GM18861 (cell line): ENCODE results near the gene CENATAC.
"Not testable (repeated sequence)": the region's sequence is repeated elsewhere in the genome, so short reads cannot be mapped to it uniquely, and the experiment has no call there.

Experiments used
- ATAC-seq: cut with Tn5 transposase; IDR thresholded peaks from one replicate; pipeline ENCODE4 v1.9.1; 2021; ENCODE audit not compliant: unreplicated experiment

The CENATAC gene

GRCh38 chr11:119025978-119026766, 28.2 kb downstream of the CENATAC start:
- ATAC-seq: no peak

- no peak for ATAC-seq
Measured at GRCh38 chr11:119026970-119027369, 29.0 kb downstream of the CENATAC start.

- no peak for ATAC-seq
Measured at GRCh38 chr11:119027561-119028345, 29.8 kb downstream of the CENATAC start.

DNA sequence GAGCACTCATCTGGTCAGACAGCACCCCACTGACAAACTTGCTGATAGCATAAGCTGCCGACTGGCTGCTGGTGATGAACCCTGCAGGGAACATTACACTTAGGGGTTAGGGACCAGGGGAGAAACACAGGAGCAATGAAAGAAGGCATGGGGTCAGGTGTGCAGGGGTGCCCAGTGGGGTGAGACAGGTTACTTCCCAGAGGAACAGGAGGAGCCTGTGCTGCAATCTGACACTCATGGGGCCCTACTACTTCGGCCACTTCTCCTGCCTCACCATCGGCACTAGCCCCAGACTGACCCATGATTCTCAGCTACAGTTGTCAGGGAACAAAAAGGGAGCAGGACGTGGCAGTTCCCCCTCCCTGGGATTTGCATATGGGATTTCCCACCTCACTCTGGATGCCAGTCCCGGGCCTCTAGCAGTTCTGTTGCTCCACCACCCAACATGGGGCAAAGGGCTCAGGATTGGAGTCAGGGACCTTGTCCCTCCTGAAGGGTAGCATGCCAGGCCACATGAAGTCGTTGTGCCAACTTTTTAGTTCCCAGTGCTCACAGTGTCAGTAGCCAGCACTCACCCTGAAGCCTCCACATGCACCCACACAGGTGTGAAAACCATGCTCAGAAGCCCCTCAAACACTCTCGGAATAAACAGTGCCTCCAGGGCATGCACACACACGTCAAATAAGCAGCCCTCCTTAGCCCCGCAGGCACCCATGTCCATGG, 30.6 kb downstream of the CENATAC start:
- no peak for ATAC-seq

- no peak for ATAC-seq
Measured at GRCh38 chr11:119029069-119029339, 31.1 kb downstream of the CENATAC start.

GRCh38 chr11:119029340-119030028, 31.5 kb downstream of the CENATAC start:
- peak; percentile 11 for ATAC-seq

DNA sequence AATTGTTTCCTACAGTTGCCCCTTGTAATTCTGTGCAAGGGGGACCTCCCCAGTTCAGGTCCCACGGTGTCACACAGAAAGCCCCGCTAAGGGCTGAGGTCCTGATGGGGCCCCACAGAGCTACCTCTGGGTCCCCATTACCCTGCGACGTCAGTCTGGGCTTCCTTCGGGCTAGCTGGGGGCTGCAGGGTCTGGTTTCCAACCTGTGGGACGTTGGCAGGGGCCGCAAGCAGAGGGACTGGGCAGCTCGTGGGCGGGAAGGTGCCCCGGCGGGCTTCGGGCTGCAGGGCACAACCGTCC, 32.0 kb downstream of the CENATAC start:
- peak; percentile 12 for ATAC-seq

- ATAC-seq: peak; percentile 88
Measured at GRCh38 chr11:119030329-119031047, 32.5 kb downstream of the CENATAC start, which contains the start of gene SLC37A4. Gene SLC37A4 (minus strand): TSS chr11:119030877.

- ATAC-seq: no peak
Measured at GRCh38 chr11:119031912-119032280, 34.0 kb downstream of the CENATAC start.

DNA sequence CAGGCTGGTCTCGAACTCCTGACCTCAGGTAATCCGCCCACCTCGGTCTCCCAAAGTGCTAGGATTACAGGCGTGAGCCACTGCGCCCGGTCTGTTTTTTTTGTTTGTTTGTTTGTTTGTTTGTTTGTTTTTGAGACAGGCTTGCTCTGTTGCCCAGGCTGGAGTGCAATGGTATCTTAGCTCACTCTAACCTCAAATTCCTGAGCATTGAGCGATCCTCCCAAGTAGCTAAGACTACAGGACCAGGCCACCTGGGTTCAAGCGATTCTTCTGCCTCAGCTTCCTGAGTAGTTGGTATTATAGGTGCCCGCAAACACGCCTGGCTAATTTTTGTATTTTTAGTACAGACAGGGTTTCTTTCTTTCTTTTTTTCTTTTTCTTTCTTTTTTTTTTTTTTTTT, 35.5 kb downstream of the CENATAC start:
- not testable (repeated sequence) for ATAC-seq

GRCh38 chr11:119034813-119035212, 36.9 kb downstream of the CENATAC start:
- ATAC-seq: no peak

- no peak for ATAC-seq
Measured at GRCh38 chr11:119038884-119039283, 40.9 kb downstream of the CENATAC start.

GRCh38 chr11:119039471-119039870, 41.5 kb downstream of the CENATAC start:
- ATAC-seq: not testable (repeated sequence)

DNA sequence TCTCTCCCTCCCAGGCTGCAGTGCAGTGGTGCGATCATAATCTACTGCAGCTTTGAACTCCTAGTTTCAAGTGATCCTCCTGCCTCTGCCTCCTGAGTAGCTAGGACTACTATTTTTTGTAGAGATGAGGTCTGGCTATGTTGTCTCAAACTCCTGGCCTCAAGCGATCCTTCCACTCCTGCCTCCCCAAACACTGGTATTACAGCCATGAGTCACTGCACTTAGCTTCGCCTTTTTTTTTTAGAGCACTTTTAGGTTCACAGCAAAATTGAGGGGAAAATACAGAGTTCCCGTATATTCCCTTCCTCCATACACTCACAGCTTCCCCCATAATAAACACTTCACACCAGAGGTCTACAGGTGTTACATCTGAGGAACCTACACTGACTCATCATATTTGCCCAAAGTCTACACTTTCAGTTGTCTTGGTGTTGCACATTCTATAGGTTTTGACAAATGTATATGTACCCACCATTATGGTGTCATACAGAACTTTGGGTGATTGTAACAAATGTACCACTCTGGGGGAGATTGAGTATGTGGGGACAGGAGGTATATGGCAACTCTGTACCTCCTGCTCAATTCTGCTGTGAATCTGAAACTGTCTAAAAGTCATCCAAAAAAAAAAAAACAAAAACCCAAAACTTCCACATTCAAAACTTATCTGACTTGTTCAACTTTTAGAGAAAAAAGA, 44.0 kb downstream of the CENATAC start:
- ATAC-seq: no peak

DNA sequence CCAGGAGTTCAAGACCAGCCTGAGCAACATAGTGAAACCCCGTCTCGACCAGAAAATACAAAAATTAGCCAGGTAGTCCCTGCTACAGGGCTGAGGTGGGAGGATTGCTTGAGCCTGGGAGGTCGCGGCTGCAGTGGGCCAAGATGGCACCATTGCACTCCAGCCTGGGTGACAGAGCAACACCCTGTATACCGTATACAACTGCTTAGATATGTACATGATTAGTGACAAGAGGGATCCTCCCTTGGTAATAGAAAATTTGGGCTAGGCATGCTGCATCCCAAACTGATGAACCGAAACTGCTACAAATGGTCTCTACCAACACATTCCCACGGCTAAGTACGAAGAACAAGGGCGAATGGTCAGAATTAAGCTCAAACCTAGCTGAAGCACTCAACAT, 45.0 kb downstream of the CENATAC start:
- no peak for ATAC-seq

GRCh38 chr11:119044708-119045107, 46.8 kb downstream of the CENATAC start:
- no peak for ATAC-seq

DNA sequence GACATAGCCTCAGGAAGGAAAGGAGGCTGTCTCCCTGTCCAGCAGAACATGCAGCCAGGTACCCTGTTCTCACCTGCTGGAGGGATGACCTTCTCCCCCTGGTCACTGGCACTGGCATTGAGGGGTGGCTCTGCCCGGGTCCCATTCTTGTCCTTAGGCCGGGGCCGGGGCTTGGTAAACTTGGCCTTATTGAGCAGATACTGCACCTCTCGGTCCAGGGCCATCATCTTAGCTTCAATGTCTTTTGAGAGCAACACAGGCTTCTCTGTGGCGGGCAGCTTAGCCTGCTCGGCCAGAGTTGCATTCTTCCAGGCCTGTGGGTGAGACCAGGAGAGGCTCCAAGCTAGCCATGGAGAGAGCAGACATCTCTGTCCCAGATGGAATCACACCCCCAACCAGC, 48.6 kb downstream of the CENATAC start:
- ATAC-seq: no peak

GRCh38 chr11:119047205-119047604, 49.3 kb downstream of the CENATAC start:
- no peak for ATAC-seq

- ATAC-seq: no peak
Measured at GRCh38 chr11:119048644-119049043, 50.7 kb downstream of the CENATAC start.

DNA sequence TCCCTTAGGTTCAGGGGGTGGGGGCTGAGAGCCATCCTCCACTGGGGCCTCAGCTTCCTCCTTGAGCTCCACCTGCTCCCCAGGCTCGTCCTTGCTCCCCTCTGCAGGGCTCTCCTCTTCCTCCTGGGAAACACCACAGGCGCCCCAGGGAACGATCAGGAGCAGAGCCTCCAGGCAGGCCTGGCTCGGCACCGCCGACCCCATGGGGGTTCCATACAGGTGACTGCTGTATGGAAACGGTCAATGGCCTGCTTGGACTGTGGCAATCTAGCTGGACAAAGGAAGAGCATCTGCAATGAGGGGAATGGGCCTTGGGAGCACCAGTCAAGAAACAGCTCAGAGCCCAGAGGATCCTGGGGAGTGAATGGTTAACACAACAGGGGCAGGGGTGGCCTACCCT, 51.1 kb downstream of the CENATAC start:
- ATAC-seq: no peak
